SK-N-SH treated with all-trans-retinoic acid at 6 μM for 48 hours (cell line): ENCODE data around the gene EML2.
A peak's percentile ranks its signal among the peaks of the same experiment; 100 is the strongest.

Source experiments
- ATAC-seq: fragments of 200-7000 bp; cut with Tn5 transposase; 3 replicates; pipeline ENCODE4 v1.9.1; 2020; ENCODE audit warnings: mild to moderate bottlenecking, moderate library complexity
- ARNTL ChIP-seq: fragments of 450-650 bp; formaldehyde crosslinking; IDR thresholded peaks from 2 replicates; pipeline ENCODE4 v1.5.0; 2020; ENCODE audit warnings: low read depth, mild to moderate bottlenecking, moderate library complexity, borderline replicate concordance
- BACH2 ChIP-seq: fragments of 250-450 bp; sonication (Bioruptor Pico); IDR thresholded peaks from 2 replicates; pipeline ENCODE4 v1.9.0; 2021; ENCODE audit warnings: mild to moderate bottlenecking, borderline replicate concordance
- CREB5 ChIP-seq: fragments of 250-450 bp; sonication (Bioruptor Pico); IDR thresholded peaks from 2 replicates; pipeline ENCODE4 v1.5.1; 2020; ENCODE audit warnings: low read depth, mild to moderate bottlenecking, moderate library complexity
- CSDC2 ChIP-seq: fragments of 250-450 bp; sonication (Bioruptor Pico); IDR thresholded peaks from 2 replicates; pipeline ENCODE4 v1.5.0; 2020; ENCODE audit warnings: mild to moderate bottlenecking, moderate library complexity
- ESRRG ChIP-seq: fragments of 250-450 bp; sonication (Bioruptor Pico); IDR thresholded peaks from 2 replicates; pipeline ENCODE4 v1.6.1; 2021; ENCODE audit warnings: mild to moderate bottlenecking
- GLIS3 ChIP-seq: fragments of 250-450 bp; sonication (Bioruptor Pico); IDR thresholded peaks from 2 replicates; pipeline ENCODE4 v1.5.0; 2020; ENCODE audit warnings: mild to moderate bottlenecking, moderate library complexity
- OSR1 ChIP-seq: fragments of 250-450 bp; sonication (Bioruptor Pico); IDR thresholded peaks from 2 replicates; pipeline ENCODE4 v1.8.0; 2022; ENCODE audit warnings: moderate library complexity, mild to moderate bottlenecking, inconsistent platforms
- PATZ1 ChIP-seq: fragments of 250-450 bp; sonication (Bioruptor Pico); IDR thresholded peaks from 2 replicates; pipeline ENCODE4 v1.8.0; 2020; ENCODE audit warnings: mild to moderate bottlenecking, moderate library complexity, borderline replicate concordance
- PPARA ChIP-seq: fragments of 250-450 bp; sonication (Bioruptor Pico); IDR thresholded peaks from 2 replicates; pipeline ENCODE4 v1.5.0; 2020; ENCODE audit warnings: mild to moderate bottlenecking, borderline replicate concordance
- RARB ChIP-seq: fragments of 250-450 bp; sonication (Bioruptor Pico); IDR thresholded peaks from 2 replicates; pipeline ENCODE4 v1.8.0; 2021; ENCODE audit warnings: mild to moderate bottlenecking, moderate library complexity
- SNAI2 ChIP-seq: fragments of 250-450 bp; sonication (Bioruptor Pico); IDR thresholded peaks from 2 replicates; pipeline ENCODE4 v1.5.0; 2020; ENCODE audit warnings: mild to moderate bottlenecking, moderate library complexity
- TOX ChIP-seq: fragments of 250-450 bp; sonication (Bioruptor Pico); IDR thresholded peaks from 2 replicates; pipeline ENCODE4 v1.8.0; 2021; ENCODE audit warnings: mild to moderate bottlenecking, moderate library complexity, borderline replicate concordance
- TSHZ2 ChIP-seq: fragments of 250-450 bp; sonication (Bioruptor Pico); IDR thresholded peaks from 2 replicates; pipeline ENCODE4 v1.5.0; 2020; ENCODE audit warnings: mild to moderate bottlenecking, moderate library complexity
- ZC3H10 ChIP-seq: fragments of 250-450 bp; sonication (Bioruptor Pico); IDR thresholded peaks from 2 replicates; pipeline ENCODE4 v1.5.1; 2021; ENCODE audit warnings: mild to moderate bottlenecking, moderate library complexity
- ZFP3 ChIP-seq: fragments of 250-450 bp; sonication (Bioruptor Pico); IDR thresholded peaks from 2 replicates; pipeline ENCODE4 v1.5.0; 2020; ENCODE audit warnings: mild to moderate bottlenecking, moderate library complexity
- ZFP30 ChIP-seq: fragments of 450-650 bp; formaldehyde crosslinking; IDR thresholded peaks from 2 replicates; pipeline ENCODE4 v1.5.0; 2022; ENCODE audit warnings: mild to moderate bottlenecking, moderate library complexity
- ZNF565 ChIP-seq: fragments of 450-650 bp; formaldehyde crosslinking; conservative IDR thresholded peaks from 2 replicates; pipeline ENCODE4 v1.5.0; 2020; ENCODE audit warnings: low read depth, mild to moderate bottlenecking, moderate library complexity
- ZNF70 ChIP-seq: fragments of 450-650 bp; formaldehyde crosslinking; IDR thresholded peaks from 2 replicates; pipeline ENCODE4 v1.5.0; 2020; ENCODE audit warnings: mild to moderate bottlenecking, moderate library complexity

The EML2 gene

GRCh38 chr19:45645068-45645630, 6.0 kb upstream of the EML2 start (continued):
- TF ChIP-seq TOX: no peak

- TF ChIP-seq PPARA (no peak), ZNF70 (CRISPR knock-in tag) (peak; percentile 92)
- ATAC-seq: no peak
Measured at GRCh38 chr19:45643927-45644771, 5.0 kb upstream of the EML2 start.

- TF ChIP-seq TSHZ2 (CRISPR knock-in tag) (no peak), ZNF70 (CRISPR knock-in tag) (peak; percentile 95)
- TF ChIP-seq, all 23 proteins: peak for 1
- peak; percentile 75 for ATAC-seq
Measured at GRCh38 chr19:45643024-45643926, 4.1 kb upstream of the EML2 start.

- no peak for ATAC-seq
- no peak for TF ChIP-seq ESRRG
- no peak for TF ChIP-seq RARB (CRISPR knock-in tag)
- no peak for TF ChIP-seq CSDC2
- TF ChIP-seq TOX: no peak
- no peak for TF ChIP-seq PPARA
- TF ChIP-seq ZFP3 (CRISPR knock-in tag): no peak
- TF ChIP-seq GLIS3: no peak
- no peak for TF ChIP-seq TSHZ2 (CRISPR knock-in tag)
- TF ChIP-seq OSR1 (CRISPR knock-in tag): no peak
- TF ChIP-seq BACH2 (CRISPR knock-in tag): no peak
- TF ChIP-seq PATZ1: no peak
- TF ChIP-seq ZFP30 (CRISPR knock-in tag): no peak
- no peak for TF ChIP-seq CREB5
- TF ChIP-seq ARNTL (CRISPR knock-in tag): no peak
- no peak for TF ChIP-seq ZNF565
- no peak for TF ChIP-seq SNAI2 (CRISPR knock-in tag)
- TF ChIP-seq ZC3H10 (CRISPR knock-in tag): no peak
Measured at GRCh38 chr19:45641274-45642105, 2.3 kb upstream of the EML2 start.
